ENCODE data around the gene NLGN1. TPM values are rescaled to one million over a fixed set of nuclear protein-coding genes. Genes with fewer than 3 reads are reported as not detected.

NLGN1 gene
- total and polyA plus RNA-seq, 9 of the 15 experiments (the other 6 are each of a cell fraction or from before 2014, with no cell fraction given) = under 0.01 to 0.01 TPM; not detected in 7

GRCh38 chr3:173690542-173691180 lies 293.1 kb downstream of the NLGN1 start (continued):
- TF ChIP-seq ESRRB (CRISPR knock-in tag; IDR thresholded peaks at IDR 0.05; ENCODE audit: borderline replicate concordance) (no peak), ELF4 (CRISPR knock-in tag; IDR thresholded peaks at IDR 0.05) (no peak), MXI1 (IDR thresholded peaks at IDR 0.05; ENCODE audit: low read depth, low read length) (no peak), PRMT5 (CRISPR knock-in tag; IDR thresholded peaks at IDR 0.05) (no peak), FOXA1 (IDR thresholded peaks at IDR 0.05; ENCODE audit: borderline replicate concordance) (no peak), ZBTB26 (CRISPR knock-in tag; IDR thresholded peaks at IDR 0.05) (no peak), NFYB (IDR thresholded peaks at IDR 0.05; ENCODE audit: extremely low read depth, insufficient read length) (no peak), SPI1 (IDR thresholded peaks at IDR 0.05; ENCODE audit: borderline replicate concordance, low read depth, low read length) (no peak)

GRCh38 chr3:173699353-173699752 lies 301.8 kb downstream of the NLGN1 start:
- H3K9ac ChIP-seq (ENCODE audit: insufficient read depth in 1 of 2, low read depth in 2 of 2, low read length in 2 of 2) = no peak overlapping the region
- H3K4me3 ChIP-seq = no peak overlapping the region
- TF ChIP-seq, protein P1, sequence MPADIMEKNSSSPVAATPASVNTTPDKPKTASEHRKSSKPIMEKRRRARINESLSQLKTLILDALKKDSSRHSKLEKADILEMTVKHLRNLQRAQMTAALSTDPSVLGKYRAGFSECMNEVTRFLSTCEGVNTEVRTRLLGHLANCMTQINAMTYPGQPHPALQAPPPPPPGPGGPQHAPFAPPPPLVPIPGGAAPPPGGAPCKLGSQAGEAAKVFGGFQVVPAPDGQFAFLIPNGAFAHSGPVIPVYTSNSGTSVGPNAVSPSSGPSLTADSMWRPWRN (IDR thresholded peaks at IDR 0.05; ENCODE audit: low read depth) = no peak
- TF ChIP-seq ZNF282 (CRISPR knock-in tag; IDR thresholded peaks at IDR 0.05) = no peak
- TF ChIP-seq RHOXF2B (CRISPR knock-in tag; conservative IDR thresholded peaks at IDR 0.05) = no peak
- DNase-seq (ENCODE audit: extremely low read depth in 1 of 4, low spot score in 3 of 4) (no peak), ATAC-seq (no peak), FAIRE-seq (no peak)
- H3K9me1 ChIP-seq (ENCODE audit: control insufficient read depth, insufficient read depth, low read length) = no peaks in the 10 kb centered on the region
- H3K27ac ChIP-seq (ENCODE audit: extremely low read depth, low read depth, low read length) = no peak overlapping the region
- H2AFZ ChIP-seq (ENCODE audit: low read depth, low read length) = no peak overlapping the region
- H3K36me3 ChIP-seq (ENCODE audit: control insufficient read depth, insufficient read depth, low read length) = no peaks in the 10 kb centered on the region
- H3K9me3 ChIP-seq (replicated peaks; ENCODE audit: control insufficient read depth, insufficient read depth, low read depth, low read length) = no peaks in the 10 kb centered on the region; the same call in 1 of the 2 replicates
- CTCF ChIA-PET (ENCODE audit: low intra/inter-chr PET ratio) = no interaction called here
- in situ Hi-C loops (cut with MboI) = no loop called here
- 0% methylated on average over 1 of the region's 1 CpG for WGBS (ENCODE audit: insufficient coverage, low coverage, missing lambda C conversion rate)
- H3K27me3 ChIP-seq (ENCODE audit: control insufficient read depth in 2 of 2, insufficient read depth in 2 of 2, low read length in 2 of 2) = no peaks in the 10 kb centered on the region
- H3K4me1 ChIP-seq (replicated peaks in 1 of 2; ENCODE audit: control insufficient read depth in 2 of 2, insufficient read depth in 2 of 2, low read length in 2 of 2) = no peaks in the 10 kb centered on the region
- no TSS peak for BruUV-seq (replicated peaks)
- no peaks in the 10 kb centered on the region for H3K79me2 ChIP-seq (ENCODE audit: control insufficient read depth, insufficient read depth, low read length)
- intact Hi-C loops (cut with micrococcal nuclease) = no loop called here
- POLR2A ChIA-PET = no interaction called here
- no peaks in the 10 kb centered on the region for H4K20me1 ChIP-seq (replicated peaks; ENCODE audit: control insufficient read depth, insufficient read depth, low read length)
- H3K4me2 ChIP-seq (ENCODE audit: insufficient read depth, low read length) = no peak overlapping the region
